Right lung (tissue), 10 donors: Measurements from ENCODE around the gene NEUROD1. TPM values are rescaled to one million over a fixed set of nuclear protein-coding genes. Genes with fewer than 3 reads are reported as not detected.
"Not testable (repeated sequence)": the region's sequence is repeated elsewhere in the genome, so short reads cannot be mapped to it uniquely, and the experiment has no call there.

Experiments
- DNase-seq, 2 donors: peaks; one replicate each; pipeline ENCODE4 v3.0.0-alpha.2; 2013
- long read RNA-seq, 8 donors: transcript quantifications; one replicate each; lab custom pipeline, GENCODE V29; 2026
- polyA plus RNA-seq, 5 donors: library from polyadenylated mRNA; unstranded; fragments of 120-200 nt; gene quantifications; one replicate each; pipeline versions ENCODE4 v1.2.1 to v1.2.3, GENCODE V29; 2013; ENCODE audit warnings: inconsistent platforms in 1 of 5, low replicate concordance in 1 of 5; ENCODE audit not compliant: insufficient read length in 5 of 5, insufficient read depth in 1 of 5

Gene NEUROD1
- polyA plus RNA-seq, result 1 to 10 TPM in 3 of 5 donors, under 1 TPM in 2; 0.60 to 2.1 (median 1.1) TPM
- long read RNA-seq, donor 1, result 0 reads
- long read RNA-seq, donor 2, partial matches to known transcripts, result 0 of 2 reads
- long read RNA-seq, donor 2, other reads (novel, unspliced or antisense), result 0 of 2 reads
- long read RNA-seq, donor 3, result 0 reads
- long read RNA-seq, donor 4, partial matches to known transcripts, result 0 of 1 reads
- long read RNA-seq, donor 4, other reads (novel, unspliced or antisense), result 0 of 1 reads
- long read RNA-seq, donor 5, result 0 reads
- long read RNA-seq, donor 6, partial matches to known transcripts, result 0 of 3 reads
- long read RNA-seq, donor 6, other reads (novel, unspliced or antisense), result 0 of 3 reads
- long read RNA-seq, donor 7, result 0 reads
- long read RNA-seq, donor 8, result 0 reads

GRCh38 chr2:181680055-181680936, at the start of gene NEUROD1:
TSS of gene NEUROD1 (minus strand) at chr2:181680517. CDS start at chr2:181678860, 1,657 bp downstream.
- DNase-seq, result no peak

- no peak for DNase-seq
Measured at GRCh38 chr2:181725476-181725875, 45.2 kb upstream of the NEUROD1 start.

DNA sequence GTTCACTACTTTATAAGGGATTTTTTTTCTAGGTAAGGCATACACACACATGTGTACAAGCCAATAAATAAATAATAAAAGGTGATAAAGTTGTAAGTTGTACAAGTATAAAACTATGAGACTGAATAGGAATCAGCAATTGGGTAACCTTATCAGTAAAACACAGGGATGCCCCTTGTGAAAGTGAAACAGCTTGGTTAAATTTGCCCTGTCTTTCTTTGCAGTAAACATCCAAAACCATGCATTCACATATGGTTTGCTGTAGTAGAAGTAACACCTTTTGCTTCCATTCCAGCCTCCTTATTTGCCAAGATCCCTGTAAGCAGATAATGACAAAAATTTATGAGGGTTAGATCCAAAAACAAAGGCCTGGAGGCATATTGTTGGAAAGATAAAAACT, 44.3 kb upstream of the NEUROD1 start:
- DNase-seq, result no peak

- no peak for DNase-seq
Measured at GRCh38 chr2:181723731-181724130, 43.4 kb upstream of the NEUROD1 start.

DNA sequence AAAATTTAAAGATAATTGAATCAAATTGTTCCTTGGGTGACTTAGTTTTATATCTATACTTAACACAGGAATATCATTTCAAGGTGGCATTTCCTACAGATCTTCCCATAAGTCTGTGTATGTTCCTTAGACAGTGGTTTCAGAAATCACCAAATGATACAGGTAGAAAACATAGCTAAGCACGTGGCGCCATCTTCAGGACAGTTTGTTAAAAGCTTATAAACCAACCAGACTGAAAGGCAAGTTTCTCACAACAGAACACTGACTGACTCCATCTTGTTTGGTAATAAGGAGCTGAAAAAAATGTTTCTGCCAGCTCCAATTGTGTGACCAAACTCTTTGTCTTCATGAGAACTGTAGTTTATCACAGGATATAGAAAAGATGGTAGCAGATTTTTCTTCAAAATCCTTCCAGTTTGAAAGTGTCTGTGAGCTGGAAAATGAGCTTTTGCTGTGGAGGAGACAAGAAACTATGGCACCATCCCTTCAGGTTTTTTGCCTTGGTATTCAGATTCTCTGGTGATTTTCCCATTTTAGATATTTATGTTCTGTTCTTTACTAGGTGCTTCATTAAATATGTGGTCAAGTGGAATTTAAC, 34.8 kb upstream of the NEUROD1 start:
- DNase-seq, result peak; percentile 49 to 62

DNA sequence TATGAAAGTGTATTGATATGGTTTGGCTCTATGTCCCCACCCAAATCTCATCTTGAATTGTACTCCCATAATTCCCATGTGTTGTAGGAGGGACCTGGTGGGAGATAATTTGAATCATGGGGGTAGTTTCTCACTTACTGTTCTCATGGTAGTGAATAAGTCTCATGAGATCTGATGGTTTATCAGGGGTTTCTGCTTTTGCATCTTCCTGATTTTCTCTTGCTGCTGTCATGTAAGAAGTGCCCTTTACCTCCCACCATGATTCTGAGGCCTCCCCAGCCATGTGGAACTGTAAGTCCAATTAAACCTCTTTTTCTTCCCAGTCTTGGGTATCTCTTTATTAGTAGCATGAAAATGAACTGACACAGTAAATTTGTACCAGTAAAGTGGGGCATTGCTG, 30.7 kb upstream of the NEUROD1 start:
- not testable (repeated sequence) for DNase-seq

DNA sequence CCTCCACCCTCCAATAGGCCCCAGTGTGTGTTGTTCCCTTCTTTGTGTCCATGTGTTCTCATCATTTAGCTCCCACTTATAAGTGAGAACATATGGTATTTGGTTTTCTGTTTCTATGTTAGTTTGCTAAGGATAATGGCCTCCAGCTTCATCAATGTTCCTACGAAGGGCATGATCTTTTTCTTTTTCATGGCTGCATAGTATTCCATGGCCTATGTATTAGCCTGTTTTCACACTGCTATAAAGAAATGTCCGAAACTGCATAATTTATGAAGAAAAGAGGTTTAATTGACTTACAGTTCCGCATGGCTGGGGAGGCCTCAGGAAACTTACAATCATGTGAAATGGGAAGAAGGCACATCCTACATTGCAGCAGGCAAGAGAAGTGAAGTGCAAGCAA, 22.2 kb upstream of the NEUROD1 start:
- DNase-seq, result not testable (repeated sequence)

DNA sequence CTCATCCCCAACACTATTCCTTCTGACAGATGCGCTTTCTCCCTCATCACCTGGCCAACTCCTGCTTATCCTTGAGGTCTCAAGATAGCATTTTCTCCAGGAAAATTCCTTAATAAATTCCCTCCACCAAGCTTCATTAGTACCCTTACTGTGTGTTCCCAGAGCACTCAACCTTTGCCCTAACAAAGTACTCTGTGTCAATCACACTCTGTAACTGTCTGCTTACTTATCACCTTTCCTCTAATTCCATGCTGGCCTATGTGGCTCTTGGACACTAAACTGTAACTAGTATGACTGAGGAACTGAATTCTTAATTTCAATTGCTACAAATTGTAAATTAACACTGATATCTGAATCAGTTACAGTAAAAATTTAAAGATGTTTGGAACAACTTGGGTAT, 17.9 kb upstream of the NEUROD1 start:
- DNase-seq, result no peak

- no peak for DNase-seq
Measured at GRCh38 chr2:181697571-181697970, 17.3 kb upstream of the NEUROD1 start.

DNA sequence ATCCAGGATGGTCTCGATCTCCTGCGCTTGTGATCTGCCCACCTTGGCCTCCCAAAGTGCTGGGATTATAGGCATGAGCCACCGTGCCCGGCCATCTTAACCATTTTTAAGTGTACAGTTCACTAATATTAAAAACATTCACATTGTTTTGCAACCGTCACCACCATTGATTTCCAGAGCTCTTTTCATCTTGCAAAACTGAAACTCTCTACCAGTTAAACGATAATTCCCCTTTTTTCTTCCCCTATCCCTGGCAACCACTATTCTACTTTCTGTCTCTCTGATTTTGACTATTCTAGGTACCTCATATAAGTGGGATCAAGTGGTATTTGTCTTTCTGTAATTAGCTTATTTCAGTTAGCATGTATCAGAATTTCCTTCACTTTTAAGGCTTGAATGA, 16.8 kb upstream of the NEUROD1 start:
- DNase-seq, result no peak

GRCh38 chr2:181694271-181694670, 14.0 kb upstream of the NEUROD1 start:
- no peak for DNase-seq

GRCh38 chr2:181690860-181691259, 10.5 kb upstream of the NEUROD1 start:
- DNase-seq, result no peak

GRCh38 chr2:181686576-181687185, 6.4 kb upstream of the NEUROD1 start:
- no peak for DNase-seq

GRCh38 chr2:181685150-181685688, 4.9 kb upstream of the NEUROD1 start:
- no peak for DNase-seq

GRCh38 chr2:181684454-181685149, 4.3 kb upstream of the NEUROD1 start:
- DNase-seq, result no peak

GRCh38 chr2:181683518-181684453, 3.5 kb upstream of the NEUROD1 start:
- DNase-seq, result no peak

GRCh38 chr2:181682795-181683517, 2.6 kb upstream of the NEUROD1 start:
- no peak for DNase-seq

DNA sequence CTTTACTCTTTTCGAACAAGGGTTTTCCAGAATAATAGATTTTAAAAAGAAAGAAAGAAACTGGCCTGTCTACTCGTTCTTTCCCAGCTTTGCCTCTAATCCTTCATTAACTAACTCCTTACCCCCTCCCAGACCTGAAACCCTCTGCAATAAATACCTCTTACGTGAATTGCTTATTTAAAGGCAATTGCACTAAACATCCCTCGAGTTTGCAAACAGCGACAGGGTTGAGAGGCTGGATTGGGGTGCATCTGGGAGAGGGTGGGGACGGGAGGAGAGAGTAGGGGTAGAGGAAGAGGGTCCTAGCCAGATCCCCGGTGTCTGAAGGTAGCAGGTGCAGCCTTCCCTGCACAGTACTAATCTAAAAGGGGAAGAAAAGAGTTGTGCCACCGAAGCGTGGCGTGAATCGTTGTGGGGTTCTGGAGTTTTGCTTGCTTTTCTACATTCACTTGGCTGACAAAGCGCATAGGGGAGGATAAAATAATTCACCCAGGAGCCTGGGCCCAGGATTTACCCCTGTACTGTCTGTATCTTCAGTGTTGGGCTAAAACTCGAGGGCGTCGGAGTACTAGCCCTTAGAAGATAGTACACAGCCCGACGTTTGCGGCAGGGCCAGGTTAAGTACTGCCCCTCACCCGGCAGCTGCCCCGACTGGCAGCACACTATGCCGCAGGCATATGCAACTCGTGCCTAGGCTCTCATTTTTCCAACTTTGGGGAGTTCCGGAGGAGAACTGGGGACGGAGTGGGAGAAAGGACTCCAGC, 1.9 kb upstream of the NEUROD1 start:
- no peak for DNase-seq
